Measurements from ENCODE around the gene PRKCA. TPM values are rescaled to one million over a fixed set of nuclear protein-coding genes. Genes with fewer than 3 reads are reported as not detected.

Gene PRKCA
- total and polyA plus RNA-seq, 10 of the 15 experiments (the other 5 are each of a cell fraction or from before 2014, with no cell fraction given), result 0.11 to 14.6 (median 0.72) TPM

- no peak for TF ChIP-seq E2F4 (IDR thresholded peaks at IDR 0.05; ENCODE audit: low read depth, low read length)
- peak; percentile 14; the same call in 1 of the 2 replicates for TF ChIP-seq ATF2 (IDR thresholded peaks at IDR 0.05; ENCODE audit: low read length)
- peak in 1 of 2 experiments; percentile 5; a peak in 2 of 4 replicates for TF ChIP-seq BHLHE40 (IDR thresholded peaks at IDR 0.05; ENCODE audit: borderline replicate concordance in 1 of 2, low read depth in 2 of 2, low read length in 1 of 2)
- no peak for TF ChIP-seq BRCA1 (IDR thresholded peaks at IDR 0.05; ENCODE audit: low read depth, low read length)
- TF ChIP-seq ATF7 (IDR thresholded peaks at IDR 0.05; ENCODE audit: low read depth), result 0 out of 2 replicates have a peak, but pooled peaks have one; percentile 54
- TF ChIP-seq PKNOX1 (IDR thresholded peaks at IDR 0.05), result peak; percentile 45
- TF ChIP-seq MLLT1 (IDR thresholded peaks at IDR 0.05), result 0 out of 2 replicates have a peak, but pooled peaks have one; percentile 76
- TF ChIP-seq NFYA (IDR thresholded peaks at IDR 0.05; ENCODE audit: borderline replicate concordance, low read depth, low read length), result no peak
- 0 out of 2 replicates have a peak, but pooled peaks have one; percentile 9 for TF ChIP-seq NR2F1 (conservative IDR thresholded peaks at IDR 0.05)
- TF ChIP-seq HDGF (IDR thresholded peaks at IDR 0.05), result peak; percentile 56; the same call in 1 of the 2 replicates
- peak; percentile 88 for TF ChIP-seq MTA2 (IDR thresholded peaks at IDR 0.05; ENCODE audit: low read depth)
- no peak for TF ChIP-seq ASH2L (IDR thresholded peaks at IDR 0.05; ENCODE audit: borderline replicate concordance, low read depth)
- no peak for TF ChIP-seq HDAC6 (IDR thresholded peaks at IDR 0.05; ENCODE audit: unreplicated experiment)
- TF ChIP-seq SPI1 (IDR thresholded peaks at IDR 0.05; ENCODE audit: borderline replicate concordance, insufficient read depth, low read depth, low read length), result no peak
- TF ChIP-seq E4F1 (IDR thresholded peaks at IDR 0.05; ENCODE audit: borderline replicate concordance, partially characterized antibody), result no peak
- 0 out of 2 replicates have a peak, but pooled peaks have one; percentile 29 for TF ChIP-seq TCF3 (IDR thresholded peaks at IDR 0.05; ENCODE audit: borderline replicate concordance, insufficient read depth, low read depth, low read length)
- no peak for TF ChIP-seq POU2F2 (IDR thresholded peaks at IDR 0.05; ENCODE audit: borderline replicate concordance, low read depth, low read length)
- TF ChIP-seq DPF2 (IDR thresholded peaks at IDR 0.05), result peak; percentile 52; the same call in 1 of the 2 replicates
- 0 out of 2 replicates have a peak, but pooled peaks have one; percentile 18 for TF ChIP-seq FOXM1 (IDR thresholded peaks at IDR 0.05; ENCODE audit: low read depth, low read length)
- TF ChIP-seq EP300 (IDR thresholded peaks at IDR 0.05; ENCODE audit: borderline replicate concordance in 1 of 2, control insufficient read depth in 1 of 2, low read depth in 2 of 2, low read length in 2 of 2), result peak; percentile 44 to 45; a peak in 1 of 4 replicates
These were observed 239.9 kb downstream of the PRKCA start (continued) for GRCh38 chr17:66542129-66542966.

All from GM12878 (cell line).